Kidney (tissue), 14 donors: ENCODE results near the gene TIMP3. TPM values are rescaled to one million over a fixed set of nuclear protein-coding genes. Genes with fewer than 3 reads are reported as not detected.
"Not testable (repeated sequence)": the region's sequence is repeated elsewhere in the genome, so short reads cannot be mapped to it uniquely, and the experiment has no call there.

Experiments
- DNase-seq, 5 donors: peaks; one replicate each; pipeline ENCODE4 v3.0.0-alpha.2; 2013 to 2020
- FAIRE-seq: peaks from 2 replicates; lab custom pipeline; 2012; peaks lifted over from hg19 to GRCh38; lab: Jason Lieb, UNC
- H3K27ac ChIP-seq, 2 donors: one replicate each; pipeline ENCODE4 v1.7.0; 2013; ENCODE audit warnings: low read depth in 2 of 2, low read length in 2 of 2, inconsistent platforms in 1 of 2
- H3K27me3 ChIP-seq: one replicate; pipeline ENCODE4 v1.7.1; 2013; ENCODE audit warnings: low read length, inconsistent platforms; ENCODE audit not compliant: control insufficient read depth, insufficient read depth
- H3K36me3 ChIP-seq, 3 donors: one replicate each; pipeline versions ENCODE4 v1.7.0 to v1.7.1; 2013; ENCODE audit warnings: low read length in 3 of 3, control low read depth in 1 of 3, inconsistent platforms in 1 of 3; ENCODE audit not compliant: insufficient read depth in 3 of 3, control insufficient read depth in 2 of 3
- H3K4me1 ChIP-seq, 3 donors: one replicate each; pipeline versions ENCODE4 v1.7.0 to v1.7.1; 2013; ENCODE audit warnings: low read length in 3 of 3, inconsistent platforms in 1 of 3, low read depth in 1 of 3; ENCODE audit not compliant: control insufficient read depth in 2 of 3, insufficient read depth in 2 of 3
- H3K4me3 ChIP-seq, 3 donors: one replicate each; pipeline versions ENCODE4 v1.7.0 to v1.8.1; 2013; ENCODE audit warnings: low read length in 3 of 3, control low read depth in 1 of 3, inconsistent platforms in 1 of 3
- H3K9ac ChIP-seq, 3 donors: one replicate each; pipeline versions ENCODE4 v1.7.0 to v1.7.1; 2013; ENCODE audit warnings: low read length in 3 of 3, control low read depth in 1 of 3, inconsistent platforms in 1 of 3
- H3K9me3 ChIP-seq, 3 donors: one replicate each; pipeline versions ENCODE4 v1.7.0 to v1.7.1; 2013; ENCODE audit warnings: low read length in 3 of 3, control low read depth in 1 of 3, inconsistent platforms in 1 of 3; ENCODE audit not compliant: control insufficient read depth in 2 of 3, insufficient read depth in 1 of 3
- intact Hi-C: fragments of 100-400 bp; cut with DNase I; formaldehyde crosslinking; loops from one replicate; pipeline ENCODE4 v1.11.1; 2022
- polyA plus RNA-seq: library from polyadenylated mRNA; stranded (reverse); fragments of 350-450 nt; fragmentation: Illumina TruSeq; extraction: RNeasy Lipid Tissue Mini Kit (QIAGEN cat#74804); gene quantifications from one replicate; pipeline ENCODE4 v1.2.3, GENCODE V29; 2014; ENCODE audit warnings: low read depth, low replicate concordance; ENCODE audit not compliant: insufficient read depth
- total RNA-seq: library from RNA; stranded (reverse); fragmentation: NEBNext Ultra II Directional; extraction: Animal tissue kit (Norgen Biotek cat#: 25700); gene quantifications from one replicate; pipeline ENCODE4 v1.2.1, GENCODE V29; 2021
- TF ChIP-seq, protein P1 (sequence below): IDR thresholded peaks from 3 replicates; pipeline ENCODE4 v1.5.1; 2012; ENCODE audit warnings: mild to moderate bottlenecking, moderate library complexity, borderline replicate concordance; ENCODE audit not compliant: insufficient read depth; ENCODE audit errors: extremely low read depth
- donor health status: control.
- donor health status: control.
- donor health status: control.
- donor health status: control.
- donor health status: control.
- donor health status: DM: yes; HTN: yes; CAD: no.
- donor health status: Normal renal cell carcinoma (clear cell type).

The TIMP3 gene
- total and polyA plus RNA-seq, 2 donors from 2014 or later: 198 to 818 TPM

DNA sequence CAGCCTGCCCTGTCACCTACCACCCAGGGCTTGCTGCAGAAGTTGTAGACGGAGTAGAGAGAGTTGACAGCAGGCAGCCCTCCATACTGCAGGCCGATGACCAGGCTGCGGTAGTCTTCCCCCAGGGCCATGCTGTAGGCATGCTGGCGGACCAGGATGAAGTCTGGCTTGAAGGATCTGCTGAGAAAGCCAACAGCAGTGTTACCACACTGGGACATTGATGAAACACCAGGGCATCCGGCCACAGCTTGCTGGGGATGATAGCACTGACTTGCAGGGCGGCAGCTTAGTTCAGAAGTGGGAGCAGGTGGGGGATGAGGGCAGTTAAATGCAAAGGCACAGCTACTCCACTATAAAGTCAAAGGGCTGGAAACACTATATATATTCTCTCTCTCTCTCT lies 67.4 kb downstream of the TIMP3 start:
- intact Hi-C loops: no loop called here
- Histone ChIP-seq H3K9ac (no peak overlapping the region), H3K36me3 (no peaks in the 10 kb centered on the region), H3K9me3 (no peaks in the 10 kb centered on the region), H3K4me3 (no peak overlapping the region), H3K27ac (no peak overlapping the region), H3K27me3 (no peaks in the 10 kb centered on the region), H3K4me1 (no peaks in the 10 kb centered on the region)
- TF ChIP-seq, protein P1, sequence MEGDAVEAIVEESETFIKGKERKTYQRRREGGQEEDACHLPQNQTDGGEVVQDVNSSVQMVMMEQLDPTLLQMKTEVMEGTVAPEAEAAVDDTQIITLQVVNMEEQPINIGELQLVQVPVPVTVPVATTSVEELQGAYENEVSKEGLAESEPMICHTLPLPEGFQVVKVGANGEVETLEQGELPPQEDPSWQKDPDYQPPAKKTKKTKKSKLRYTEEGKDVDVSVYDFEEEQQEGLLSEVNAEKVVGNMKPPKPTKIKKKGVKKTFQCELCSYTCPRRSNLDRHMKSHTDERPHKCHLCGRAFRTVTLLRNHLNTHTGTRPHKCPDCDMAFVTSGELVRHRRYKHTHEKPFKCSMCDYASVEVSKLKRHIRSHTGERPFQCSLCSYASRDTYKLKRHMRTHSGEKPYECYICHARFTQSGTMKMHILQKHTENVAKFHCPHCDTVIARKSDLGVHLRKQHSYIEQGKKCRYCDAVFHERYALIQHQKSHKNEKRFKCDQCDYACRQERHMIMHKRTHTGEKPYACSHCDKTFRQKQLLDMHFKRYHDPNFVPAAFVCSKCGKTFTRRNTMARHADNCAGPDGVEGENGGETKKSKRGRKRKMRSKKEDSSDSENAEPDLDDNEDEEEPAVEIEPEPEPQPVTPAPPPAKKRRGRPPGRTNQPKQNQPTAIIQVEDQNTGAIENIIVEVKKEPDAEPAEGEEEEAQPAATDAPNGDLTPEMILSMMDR: no peak
- FAIRE-seq (no peak), DNase-seq (no peak)

DNA sequence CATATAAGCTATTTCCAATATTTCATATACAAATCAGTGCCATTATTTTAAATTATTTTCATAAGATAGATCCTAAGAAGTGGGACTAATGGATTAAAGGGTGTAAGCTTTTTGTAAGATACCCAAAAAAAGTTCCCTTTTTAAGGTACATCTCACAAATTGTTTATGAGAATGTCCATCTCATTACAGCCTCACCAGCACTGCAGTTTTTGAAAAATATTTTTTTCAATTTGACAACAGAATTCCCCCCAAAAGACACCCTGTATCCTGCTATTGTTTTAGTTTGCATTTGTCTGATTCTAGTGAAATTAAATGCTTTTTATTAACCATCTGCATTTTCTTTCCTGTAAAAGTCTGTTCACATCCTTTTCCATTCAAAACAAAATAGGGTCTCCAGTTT lies 69.0 kb downstream of the TIMP3 start:
- DNase-seq (no peak), FAIRE-seq (no peak)
- Histone ChIP-seq H3K9ac (no peak overlapping the region), H3K9me3 (no peaks in the 10 kb centered on the region), H3K36me3 (no peaks in the 10 kb centered on the region), H3K4me3 (no peak overlapping the region), H3K4me1 (peaks cover 0 to 2% (median 0%) of the 10 kb centered on the region in 3 donors), H3K27me3 (no peaks in the 10 kb centered on the region), H3K27ac (no peak overlapping the region)
- TF ChIP-seq, protein P1: no peak
- intact Hi-C loops: no loop called here

GRCh38 chr22:32873604-32874003 lies 72.1 kb downstream of the TIMP3 start:
- H3K27ac ChIP-seq, H3K4me1 ChIP-seq, H3K36me3 ChIP-seq, H3K4me3 ChIP-seq, DNase-seq, H3K27me3 ChIP-seq, H3K9ac ChIP-seq, intact Hi-C loops, H3K9me3 ChIP-seq, FAIRE-seq: not testable (repeated sequence)

DNA sequence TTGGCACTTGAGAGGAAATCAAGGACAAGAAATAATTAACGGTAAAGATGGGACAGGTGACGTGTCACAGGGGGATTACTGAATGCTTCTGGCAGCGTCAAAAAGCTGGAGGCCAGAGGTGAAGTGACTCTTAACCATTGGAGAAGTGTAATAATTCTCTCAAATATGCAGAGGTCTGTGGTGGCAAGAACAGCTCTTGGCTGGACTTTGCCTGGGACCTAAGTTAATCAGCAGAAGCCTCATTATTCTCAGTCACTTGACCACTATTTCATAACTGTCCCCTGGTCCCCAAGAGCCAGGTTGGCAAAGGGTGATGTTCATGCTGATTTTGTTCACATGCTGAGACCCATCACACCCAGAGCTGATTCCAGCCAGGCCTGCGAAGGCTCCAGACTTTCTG lies 72.9 kb downstream of the TIMP3 start:
- no peak overlapping the region for H3K9ac ChIP-seq
- no peak overlapping the region for H3K4me3 ChIP-seq
- no peaks in the 10 kb centered on the region for H3K9me3 ChIP-seq
- intact Hi-C loops: no loop called here
- H3K4me1 ChIP-seq: peaks cover 0 to 2% (median 0%) of the 10 kb centered on the region in 3 donors
- FAIRE-seq (no peak), DNase-seq (no peak)
- no peak overlapping the region for H3K27ac ChIP-seq
- H3K36me3 ChIP-seq: no peaks in the 10 kb centered on the region
- TF ChIP-seq, protein P1: no peak
- H3K27me3 ChIP-seq: no peaks in the 10 kb centered on the region
